ENCODE data around the gene EPB41L4B.

- TF ChIP-seq CTCF (IDR thresholded peaks at IDR 0.05) (no peak), POLR2A (IDR thresholded peaks at IDR 0.05) (no peak)
Measured at GRCh38 chr9:109311731-109312130, 9.1 kb downstream of the EPB41L4B start.
